ENCODE results near the gene STEEP1. TPM values are rescaled to one million over a fixed set of nuclear protein-coding genes. Genes with fewer than 3 reads are reported as not detected.
"Not testable (repeated sequence)": the region's sequence is repeated elsewhere in the genome, so short reads cannot be mapped to it uniquely, and the experiment has no call there.

The STEEP1 gene
- total RNA-seq, 1 donor from 2014 or later = 22.0 TPM

DNA sequence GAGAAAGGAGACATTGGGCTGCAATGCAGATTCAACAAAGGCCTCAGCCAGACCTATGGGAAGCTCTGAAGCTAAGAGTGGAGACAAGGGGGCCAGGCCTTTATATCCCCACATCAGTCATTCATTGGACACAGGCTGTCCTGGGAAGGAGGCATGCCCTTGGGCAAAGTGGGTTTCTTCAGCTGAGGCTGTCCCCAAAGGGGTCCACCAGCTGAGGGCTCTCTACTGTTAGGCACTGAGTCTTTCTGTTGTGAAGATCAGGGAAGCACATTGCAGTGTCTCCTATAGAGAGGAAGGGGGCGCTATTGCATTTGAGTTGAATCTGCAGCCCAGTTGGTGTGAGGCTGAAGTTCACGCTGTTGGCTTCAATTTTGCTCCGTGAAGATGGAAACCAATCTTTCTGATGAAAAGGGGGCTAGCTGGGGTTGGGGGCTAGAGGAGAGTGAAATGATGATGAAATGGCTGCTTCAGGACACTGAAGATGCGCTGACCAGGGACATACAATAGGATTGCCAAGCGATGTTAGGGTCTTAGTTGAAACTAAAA lies 49.0 kb downstream of the STEEP1 start:
- peak; percentile 17 for DNase-seq (ENCODE audit: low spot score)
- no peaks in the 10 kb centered on the region for H3K27me3 Mint-ChIP-seq (ENCODE audit: low read depth)
- peaks cover 4% of the 10 kb centered on the region for H3K4me1 Mint-ChIP-seq (ENCODE audit: low read depth)
- H3K4me3 Mint-ChIP-seq (ENCODE audit: low read depth) = no peak overlapping the region
- peak overlapping the region; percentile 26 for H3K27ac Mint-ChIP-seq
- intact Hi-C loops (cut with micrococcal nuclease) = loop anchor here (1.0 to 10.0 kb wide), 5 partner anchors 59 to 239 kb away; partner anchors contain the start of genes NKRF, SEPTIN6 and SOWAHD
- H3K36me3 Mint-ChIP-seq (ENCODE audit: low read depth) = no peaks in the 10 kb centered on the region
- H3K9me3 Mint-ChIP-seq = no peaks in the 10 kb centered on the region

DNA sequence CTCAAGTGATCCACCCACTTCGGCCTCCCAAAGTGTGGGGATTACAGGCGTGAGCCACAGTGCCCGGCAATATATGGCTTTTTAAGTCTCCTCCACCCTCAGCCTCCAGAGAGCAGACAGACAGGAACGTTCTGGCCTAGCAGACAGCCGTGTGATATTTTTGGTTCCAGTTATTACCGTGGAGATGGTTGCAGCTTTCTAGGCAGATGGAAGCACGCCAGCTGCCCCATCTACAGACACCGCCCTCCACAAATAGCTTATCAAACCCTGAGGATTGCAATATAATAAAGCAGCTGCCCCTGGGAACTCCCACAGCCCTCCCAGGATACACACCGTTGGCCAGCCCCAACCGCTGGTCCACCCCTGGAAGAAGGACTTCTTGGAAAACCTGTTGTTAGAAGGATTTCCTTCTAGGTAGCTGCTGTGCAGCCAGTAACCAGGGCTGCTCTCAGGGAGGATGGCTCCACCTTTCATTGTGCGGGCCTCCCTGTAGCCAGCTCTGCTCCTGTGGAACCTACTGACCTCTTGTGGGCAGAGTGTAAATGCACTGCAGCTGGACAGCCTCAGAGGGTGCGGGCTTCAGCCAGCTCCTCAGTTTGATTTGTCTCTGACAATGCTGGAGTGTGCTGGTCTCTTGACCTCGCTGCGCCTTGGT lies 52.9 kb downstream of the STEEP1 start:
- H3K4me1 Mint-ChIP-seq (ENCODE audit: low read depth) = peaks cover 5% of the 10 kb centered on the region
- no peak overlapping the region for H3K4me3 Mint-ChIP-seq (ENCODE audit: low read depth)
- intact Hi-C loops (cut with micrococcal nuclease) = loop anchor here (10.0 kb wide), 3 partner anchors 93 to 243 kb away; partner anchors contain the start of genes NKRF, SEPTIN6 and SOWAHD
- no peaks in the 10 kb centered on the region for H3K36me3 Mint-ChIP-seq (ENCODE audit: low read depth)
- no peaks in the 10 kb centered on the region for H3K9me3 Mint-ChIP-seq
- H3K27me3 Mint-ChIP-seq (ENCODE audit: low read depth) = peaks cover 2% of the 10 kb centered on the region
- DNase-seq (ENCODE audit: low spot score) = no peak
- no peak overlapping the region for H3K27ac Mint-ChIP-seq

DNA sequence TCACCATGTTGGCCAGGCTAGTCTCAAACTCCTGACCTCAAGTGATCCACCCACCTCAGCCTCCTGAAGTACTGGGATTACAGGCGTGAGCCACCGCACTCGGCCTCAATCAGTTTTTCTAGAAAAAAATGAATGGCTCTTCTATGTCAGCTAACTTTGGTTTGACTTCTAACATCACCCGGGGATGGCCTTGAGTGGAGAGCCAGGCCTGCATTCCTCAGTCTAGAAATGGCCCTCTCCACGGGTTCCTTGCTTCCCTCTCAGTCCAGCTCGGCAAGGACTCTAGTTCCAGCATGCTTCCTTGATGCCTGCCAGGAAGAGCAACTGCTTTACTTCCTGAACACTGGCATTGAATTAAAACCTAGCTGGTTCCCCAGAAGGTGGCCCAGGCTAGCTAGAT lies 58.0 kb downstream of the STEEP1 start:
- peaks cover 2% of the 10 kb centered on the region for H3K27me3 Mint-ChIP-seq (ENCODE audit: low read depth)
- intact Hi-C loops (cut with micrococcal nuclease) = no loop called here
- H3K9me3 Mint-ChIP-seq = no peaks in the 10 kb centered on the region

DNA sequence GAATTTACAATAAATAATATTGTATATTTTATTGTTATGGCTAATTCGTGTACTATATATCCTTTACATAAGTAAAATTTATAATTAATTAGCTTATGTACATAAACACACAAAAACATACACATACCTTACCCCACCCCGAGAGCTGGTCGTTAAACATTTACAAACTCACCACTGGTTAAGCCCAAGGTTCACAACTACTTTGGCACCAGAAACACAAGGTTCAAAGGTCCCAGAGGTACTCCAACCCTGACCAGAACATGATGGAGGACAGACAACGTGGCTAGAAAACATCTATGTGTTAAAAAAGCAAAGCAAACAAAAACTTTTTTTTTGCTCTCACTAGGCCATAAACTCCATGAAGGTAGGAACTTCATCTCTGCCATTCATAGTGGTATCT lies 59.3 kb downstream of the STEEP1 start:
- DNase-seq (ENCODE audit: low spot score) = no peak
- peaks cover 5% of the 10 kb centered on the region for H3K4me1 Mint-ChIP-seq (ENCODE audit: low read depth)

More for the DNA sequence above, 58.0 kb downstream of the STEEP1 start:
- Mint-ChIP-seq H3K27ac (no peak overlapping the region), H3K4me3 (ENCODE audit: low read depth) (no peak overlapping the region), H3K4me1 (ENCODE audit: low read depth) (peaks cover 5% of the 10 kb centered on the region), H3K36me3 (ENCODE audit: low read depth) (no peaks in the 10 kb centered on the region)
- DNase-seq (ENCODE audit: low spot score) = no peak

DNA sequence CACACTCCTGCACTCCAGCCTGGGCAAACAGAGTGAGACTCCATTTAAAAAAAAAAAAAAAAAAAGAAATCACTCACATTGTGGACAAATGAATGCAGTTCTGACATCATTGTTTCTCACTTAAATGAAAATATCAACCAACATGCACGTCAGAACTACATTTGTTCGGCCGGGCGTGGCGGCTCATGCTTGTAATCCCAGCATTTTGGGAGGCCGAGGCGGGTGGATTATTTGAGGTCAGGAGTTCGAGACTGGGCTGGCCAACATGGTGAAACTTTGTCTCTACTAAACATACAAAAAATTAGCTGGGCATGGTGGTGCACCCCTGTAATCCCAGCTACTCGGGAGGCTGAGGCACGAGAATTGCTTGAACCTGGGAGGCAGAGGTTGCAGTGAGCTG lies 60.1 kb downstream of the STEEP1 start:
- H3K27ac Mint-ChIP-seq; intact Hi-C loops (cut with micrococcal nuclease); H3K27me3 Mint-ChIP-seq (ENCODE audit: low read depth); H3K36me3 Mint-ChIP-seq (ENCODE audit: low read depth); H3K4me1 Mint-ChIP-seq (ENCODE audit: low read depth); H3K4me3 Mint-ChIP-seq (ENCODE audit: low read depth); H3K9me3 Mint-ChIP-seq; DNase-seq (ENCODE audit: low spot score): not testable (repeated sequence)

More for the DNA sequence above, 59.3 kb downstream of the STEEP1 start:
- H3K27me3 Mint-ChIP-seq (ENCODE audit: low read depth) = peaks cover 2% of the 10 kb centered on the region
- intact Hi-C loops (cut with micrococcal nuclease) = no loop called here
- H3K27ac Mint-ChIP-seq = no peak overlapping the region
- H3K9me3 Mint-ChIP-seq = no peaks in the 10 kb centered on the region
- H3K4me3 Mint-ChIP-seq (ENCODE audit: low read depth) = no peak overlapping the region
- no peaks in the 10 kb centered on the region for H3K36me3 Mint-ChIP-seq (ENCODE audit: low read depth)

DNA sequence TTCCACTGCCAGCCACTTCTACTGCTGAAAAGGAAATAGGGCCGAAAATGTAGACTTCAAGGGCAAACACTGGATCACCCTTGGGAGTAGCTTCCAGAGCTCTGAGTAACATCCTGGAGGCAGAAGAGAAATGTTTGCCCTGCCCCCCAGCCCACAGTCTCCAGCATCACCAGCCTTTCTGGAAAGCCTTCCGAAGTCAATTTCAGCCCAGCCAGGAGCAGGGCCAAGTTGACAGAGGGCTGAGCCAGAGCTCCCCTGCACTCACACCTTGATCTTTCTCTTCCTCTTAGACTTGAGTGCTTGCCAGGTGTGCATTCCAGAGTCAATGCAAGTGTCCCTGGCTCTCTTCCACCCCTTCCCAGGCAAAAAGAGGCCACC lies 61.7 kb downstream of the STEEP1 start:
- no peak overlapping the region for H3K27ac Mint-ChIP-seq
- intact Hi-C loops (cut with micrococcal nuclease) = no loop called here
- no peaks in the 10 kb centered on the region for H3K27me3 Mint-ChIP-seq (ENCODE audit: low read depth)
- no peak for DNase-seq (ENCODE audit: low spot score)
- no peak overlapping the region for H3K4me3 Mint-ChIP-seq (ENCODE audit: low read depth)
- H3K4me1 Mint-ChIP-seq (ENCODE audit: low read depth) = peaks cover 3% of the 10 kb centered on the region
- H3K9me3 Mint-ChIP-seq = no peaks in the 10 kb centered on the region
- H3K36me3 Mint-ChIP-seq (ENCODE audit: low read depth) = no peaks in the 10 kb centered on the region

DNA sequence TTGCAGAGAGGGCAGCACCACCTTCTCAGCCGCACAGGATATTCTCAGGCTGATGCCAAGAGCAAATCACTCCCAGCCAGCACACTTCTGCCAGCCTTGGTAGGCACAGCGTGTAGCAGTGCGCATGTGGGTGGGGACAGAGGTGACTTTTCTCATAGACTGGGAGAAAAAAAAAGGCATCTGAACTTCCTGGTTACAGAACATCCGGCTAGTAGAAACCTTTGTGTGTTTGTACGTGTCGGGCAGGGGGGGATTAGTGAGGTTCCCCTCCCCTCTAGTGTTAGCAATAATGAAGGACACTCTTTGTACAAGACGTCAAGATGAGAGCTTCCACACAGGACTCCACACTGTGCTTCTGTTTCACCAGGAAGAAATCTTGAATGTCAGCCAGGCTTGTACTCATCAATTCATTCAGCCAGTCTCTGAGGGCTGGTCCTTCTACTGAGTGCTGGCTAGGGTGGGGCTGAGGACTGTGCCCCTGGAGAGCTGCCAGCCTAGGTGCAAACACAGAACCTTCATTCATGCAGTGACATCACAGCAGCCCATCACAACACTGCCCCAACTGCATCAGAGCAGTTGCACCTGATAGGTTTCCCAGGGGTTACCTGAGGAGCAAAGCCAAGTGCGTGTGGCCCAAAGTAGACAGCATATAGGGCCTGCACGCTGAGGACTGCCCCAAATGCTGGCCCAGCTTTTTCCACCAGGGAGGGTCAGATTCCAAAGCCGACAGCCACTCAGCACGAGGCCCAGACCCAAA lies 62.3 kb downstream of the STEEP1 start:
- Mint-ChIP-seq H3K4me3 (ENCODE audit: low read depth) (no peak overlapping the region), H3K9me3 (no peaks in the 10 kb centered on the region), H3K4me1 (ENCODE audit: low read depth) (peaks cover 3% of the 10 kb centered on the region), H3K27ac (no peak overlapping the region), H3K36me3 (ENCODE audit: low read depth) (no peaks in the 10 kb centered on the region), H3K27me3 (ENCODE audit: low read depth) (no peaks in the 10 kb centered on the region)
- DNase-seq (ENCODE audit: low spot score) = no peak
- intact Hi-C loops (cut with micrococcal nuclease) = no loop called here

DNA sequence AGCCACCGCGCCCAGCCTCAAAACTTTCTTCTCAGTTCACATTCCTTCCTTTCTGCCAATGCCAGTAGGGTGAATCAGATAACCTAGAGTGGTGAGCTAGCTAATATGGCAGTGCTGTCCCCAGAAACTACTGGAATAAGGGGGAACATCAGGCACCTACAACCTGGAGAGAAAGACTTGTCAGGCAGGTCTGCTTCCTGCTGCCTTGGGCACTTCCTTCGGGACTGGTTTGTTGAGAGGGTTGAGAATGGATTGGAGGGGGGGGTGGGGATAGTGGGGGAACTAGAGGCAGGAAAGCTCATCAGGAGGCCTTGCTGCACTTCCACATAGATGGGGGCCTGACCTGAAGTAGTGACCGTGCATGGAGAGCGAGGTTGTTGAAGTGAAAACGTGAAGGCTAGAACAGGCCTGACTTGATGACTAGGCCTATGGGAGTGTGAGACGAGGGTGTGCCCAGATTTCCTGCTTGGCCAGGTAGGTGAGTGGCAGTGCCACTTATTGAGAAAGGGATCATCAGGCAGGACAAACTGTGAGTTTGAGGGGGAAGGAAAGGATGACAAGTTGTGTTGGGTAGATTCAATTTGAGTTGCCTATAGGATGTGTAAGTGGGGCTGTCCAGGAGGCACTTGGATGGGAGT lies 63.6 kb downstream of the STEEP1 start:
- Mint-ChIP-seq H3K27ac (no peak overlapping the region), H3K27me3 (ENCODE audit: low read depth) (no peaks in the 10 kb centered on the region), H3K4me1 (ENCODE audit: low read depth) (peaks cover 4% of the 10 kb centered on the region), H3K4me3 (ENCODE audit: low read depth) (no peak overlapping the region), H3K9me3 (no peaks in the 10 kb centered on the region), H3K36me3 (ENCODE audit: low read depth) (no peaks in the 10 kb centered on the region)
- DNase-seq (ENCODE audit: low spot score) = no peak
- intact Hi-C loops (cut with micrococcal nuclease) = no loop called here

DNA sequence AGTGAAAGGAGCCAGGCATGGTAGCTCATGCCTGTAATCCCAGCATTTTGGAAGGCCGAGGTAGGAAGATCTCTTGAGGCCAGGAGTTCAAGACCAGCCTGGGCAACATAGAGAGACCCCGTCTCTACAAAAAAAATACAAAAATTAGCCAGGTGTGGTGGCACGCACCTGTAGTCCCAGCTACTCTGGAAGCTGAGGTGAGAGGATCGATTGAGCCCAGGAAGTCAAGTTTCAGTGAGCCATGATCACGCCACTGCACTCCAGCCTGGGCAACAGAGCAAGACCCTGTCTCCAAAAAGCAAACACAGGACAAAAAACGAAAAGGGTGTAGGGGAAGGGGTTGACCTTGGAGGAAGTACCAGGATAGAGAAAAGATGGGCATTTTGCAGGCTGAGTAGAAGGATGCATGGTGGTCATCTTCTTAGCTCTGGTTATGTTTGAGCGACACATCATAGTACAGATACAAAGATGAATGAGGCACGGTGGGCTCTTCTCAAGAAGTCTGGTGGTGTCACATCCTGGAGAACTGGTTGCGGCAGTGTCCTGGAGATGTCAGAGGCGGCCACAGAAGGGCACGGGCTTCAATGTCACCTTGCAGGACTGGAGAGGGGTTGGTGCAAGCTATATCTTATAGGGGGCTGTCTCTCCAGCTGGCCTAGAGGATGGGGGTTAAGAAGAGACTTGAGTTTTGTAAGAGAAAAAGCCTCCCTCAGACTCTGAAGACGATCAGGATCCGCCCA lies 65.0 kb downstream of the STEEP1 start:
- H3K27me3 Mint-ChIP-seq (ENCODE audit: low read depth) = no peaks in the 10 kb centered on the region
- peaks cover 9% of the 10 kb centered on the region for H3K4me1 Mint-ChIP-seq (ENCODE audit: low read depth)
- H3K27ac Mint-ChIP-seq = no peak overlapping the region

DNA sequence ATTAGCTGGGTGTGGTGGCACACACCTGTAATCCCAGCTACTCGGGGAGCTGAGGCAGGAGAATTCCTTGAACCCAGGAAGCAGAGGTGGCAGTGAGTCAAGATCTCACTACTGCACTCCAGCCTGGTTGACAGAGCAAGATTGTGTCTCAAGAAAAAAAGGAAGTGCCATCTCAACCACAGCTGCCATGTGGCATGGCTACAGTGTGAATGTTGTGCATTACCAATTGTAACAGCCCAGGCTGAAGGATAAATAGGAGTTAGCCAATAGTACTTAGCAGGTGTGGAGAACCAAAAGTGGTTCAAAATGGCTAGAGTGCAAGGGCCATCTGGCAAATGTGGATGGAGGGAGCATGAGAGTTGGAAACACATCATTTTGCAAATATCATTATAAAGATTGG lies 68.0 kb downstream of the STEEP1 start:
- Mint-ChIP-seq H3K27ac (no peak overlapping the region), H3K36me3 (ENCODE audit: low read depth) (no peaks in the 10 kb centered on the region), H3K27me3 (ENCODE audit: low read depth) (no peaks in the 10 kb centered on the region), H3K9me3 (no peaks in the 10 kb centered on the region), H3K4me1 (ENCODE audit: low read depth) (peaks cover 6% of the 10 kb centered on the region), H3K4me3 (ENCODE audit: low read depth) (no peak overlapping the region)
- no peak for DNase-seq (ENCODE audit: low spot score)
- intact Hi-C loops (cut with micrococcal nuclease) = no loop called here

More for the DNA sequence above, 65.0 kb downstream of the STEEP1 start:
- Mint-ChIP-seq H3K4me3 (ENCODE audit: low read depth) (no peak overlapping the region), H3K36me3 (ENCODE audit: low read depth) (no peaks in the 10 kb centered on the region), H3K9me3 (no peaks in the 10 kb centered on the region)
- intact Hi-C loops (cut with micrococcal nuclease) = no loop called here
- DNase-seq (ENCODE audit: low spot score) = no peak

DNA sequence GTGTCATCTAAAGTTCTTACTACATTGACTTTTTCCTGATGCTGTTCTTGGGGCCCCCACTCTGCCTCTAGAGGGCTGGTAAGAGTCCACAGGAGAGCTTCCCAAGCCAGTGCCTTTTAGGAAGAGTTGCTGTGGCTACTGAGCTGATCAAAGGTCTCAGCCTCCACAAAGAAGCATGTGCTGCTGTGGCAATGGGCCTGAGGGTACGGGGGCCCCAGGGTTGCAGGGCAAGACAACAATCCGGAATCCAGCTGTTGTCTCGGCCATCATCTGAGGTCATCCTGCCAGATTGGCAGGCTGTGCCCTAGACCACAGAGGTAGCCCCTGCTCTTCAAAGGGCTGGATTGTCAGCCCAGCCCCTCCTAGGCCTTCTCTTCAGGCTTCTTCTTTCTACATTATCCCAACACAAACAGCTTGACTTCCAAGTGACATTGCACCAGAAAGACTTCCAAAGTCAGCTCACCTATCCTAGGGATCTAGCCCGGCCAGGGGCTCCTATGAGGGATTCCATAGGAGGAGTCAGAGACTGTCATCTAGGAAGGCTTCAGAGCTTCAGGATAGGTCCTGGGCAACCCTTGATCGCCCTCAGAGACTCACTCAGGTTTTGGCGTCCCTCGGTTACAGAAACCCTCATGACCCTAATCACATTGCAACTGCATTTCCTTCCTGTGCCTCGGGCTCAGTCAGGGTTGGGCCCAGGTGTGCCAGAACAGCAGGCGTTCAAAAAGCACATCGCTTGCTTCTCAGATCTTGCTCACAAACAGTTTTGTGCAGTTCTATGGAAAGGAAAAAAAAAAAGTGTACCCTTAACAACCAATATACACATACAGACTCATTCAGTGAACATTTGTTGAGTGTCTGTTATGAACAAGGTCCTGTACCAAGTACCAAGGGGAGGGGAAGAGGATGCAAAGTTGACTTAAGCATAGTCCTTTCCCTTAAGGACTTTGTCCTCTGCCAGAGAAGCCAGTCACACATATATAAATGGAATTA lies 69.2 kb downstream of the STEEP1 start:
- H3K27ac Mint-ChIP-seq = no peak overlapping the region
- DNase-seq (ENCODE audit: low spot score) = no peak
- intact Hi-C loops (cut with micrococcal nuclease) = no loop called here

More for the DNA sequence above, 69.2 kb downstream of the STEEP1 start:
- no peak overlapping the region for H3K4me3 Mint-ChIP-seq (ENCODE audit: low read depth)
- peaks cover 6% of the 10 kb centered on the region for H3K4me1 Mint-ChIP-seq (ENCODE audit: low read depth)
- no peaks in the 10 kb centered on the region for H3K27me3 Mint-ChIP-seq (ENCODE audit: low read depth)
- no peaks in the 10 kb centered on the region for H3K36me3 Mint-ChIP-seq (ENCODE audit: low read depth)
- no peaks in the 10 kb centered on the region for H3K9me3 Mint-ChIP-seq

All from activated T-helper 2 cell treated with anti-CD3 and anti-CD28 coated beads, Interferon-gamma antibody, Interleukin-2, Interleukin-4, amounts not matched to agents 10 μg/mL and 5 μg/mL and 100 μg/mL, durations not matched to agents 14 hours and 24 hours and 36 hours (primary cell).